Vagina (tissue), 2 donors: ENCODE measurements around the gene PAM16. TPM values are rescaled to one million over a fixed set of nuclear protein-coding genes. Genes with fewer than 3 reads are reported as not detected.

Source experiments
- DNase-seq, 2 donors: peaks; one replicate each; pipeline ENCODE4 v3.0.0-alpha.2; 2017; ENCODE audit errors: extremely low spot score in 2 of 2
- H3K27ac ChIP-seq: fragments of 200-600 bp; sonication (generic); one replicate; pipeline ENCODE4 v1.5.1; 2019
- H3K27me3 ChIP-seq: fragments of 200-600 bp; sonication (generic); one replicate; pipeline ENCODE4 v1.5.1; 2019
- H3K36me3 ChIP-seq, 2 donors: fragments of 200-600 bp; sonication (generic); one replicate each; pipeline ENCODE4 v1.5.1; 2017 to 2019
- H3K4me1 ChIP-seq: fragments of 200-600 bp; sonication (generic); one replicate; pipeline ENCODE4 v1.5.1; 2019
- H3K4me3 ChIP-seq, 2 donors: fragments of 200-600 bp; sonication (generic); 1 replicate in 1 of 2; 2 replicates in 1 of 2; pipeline ENCODE4 v1.5.1; 2016 to 2019
- H3K9me3 ChIP-seq: fragments of 200-600 bp; sonication (generic); one replicate; pipeline ENCODE4 v1.5.1; 2019
- POLR2A ChIP-seq, 2 donors: fragments of 450-650 bp; IDR thresholded peaks; one replicate each; pipeline ENCODE4 v1.6.1; 2017; ENCODE audit warnings: antibody characterized with exemption in 2 of 2, mild to moderate bottlenecking in 2 of 2, moderate library complexity in 2 of 2
- POLR2AphosphoS5 ChIP-seq, 2 donors: sonication (generic); formaldehyde crosslinking; IDR thresholded peaks; one replicate each; pipeline ENCODE4 v1.9.0; 2017; ENCODE audit warnings: antibody characterized with exemption in 2 of 2, mild to moderate bottlenecking in 2 of 2, low read depth in 1 of 2; ENCODE audit not compliant: insufficient read depth in 1 of 2
- intact Hi-C: fragments of 100-400 bp; cut with DNase I; formaldehyde crosslinking; loops from one replicate; pipeline ENCODE4 v1.15.1; 2023
- total RNA-seq: library from RNA; depleted of rRNA; stranded (reverse); fragments of >200 nt; gene quantifications from one replicate; pipeline ENCODE4 v1.2.3, GENCODE V29; 2016
- TF ChIP-seq, protein P1 (sequence below), 3 experiments: fragments of 450-650 bp in 2 of 3; fragments of 200-600 bp in 1 of 3; sonication (generic) in 1 of 3; IDR thresholded peaks; one replicate each; pipeline ENCODE4 v1.5.1; 2017 to 2019; ENCODE audit warnings: antibody characterized with exemption in 3 of 3, mild to moderate bottlenecking in 2 of 3, moderate library complexity in 2 of 3

The PAM16 gene
- total RNA-seq, 1 donor from 2014 or later: 76.1 TPM

DNA sequence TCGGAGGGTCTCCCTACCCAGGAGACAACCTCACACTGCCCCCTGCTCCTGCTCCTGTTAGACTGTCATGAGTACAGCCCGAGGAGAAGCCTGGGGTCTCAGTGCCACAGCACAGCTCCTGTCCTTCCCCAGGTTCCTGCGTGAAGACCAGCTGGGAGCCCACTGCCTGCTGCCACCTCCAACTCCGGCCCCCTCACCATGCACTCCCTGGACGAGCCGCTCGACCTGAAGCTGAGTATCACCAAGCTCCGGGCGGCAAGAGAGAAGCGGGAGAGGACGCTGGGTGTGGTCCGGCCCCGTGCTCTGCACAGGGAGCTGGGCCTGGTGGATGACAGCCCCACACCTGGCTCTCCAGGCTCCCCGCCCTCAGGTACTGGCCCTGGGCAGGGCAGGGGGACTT lies 19.0 kb downstream of the PAM16 start:
- H3K27me3 ChIP-seq: no peaks in the 10 kb centered on the region
- DNase-seq: no peak
- intact Hi-C loops: loop anchor here (10.0 kb wide), 1 partner anchor 127 kb away; no protein-coding TSS in a partner anchor
- H3K4me3 ChIP-seq: no peak overlapping the region
- H3K36me3 ChIP-seq: peaks cover 0 to 28% of the 10 kb centered on the region in 2 donors
- H3K4me1 ChIP-seq: peaks cover 33% of the 10 kb centered on the region
- H3K9me3 ChIP-seq: no peaks in the 10 kb centered on the region
- TF ChIP-seq, protein P1, sequence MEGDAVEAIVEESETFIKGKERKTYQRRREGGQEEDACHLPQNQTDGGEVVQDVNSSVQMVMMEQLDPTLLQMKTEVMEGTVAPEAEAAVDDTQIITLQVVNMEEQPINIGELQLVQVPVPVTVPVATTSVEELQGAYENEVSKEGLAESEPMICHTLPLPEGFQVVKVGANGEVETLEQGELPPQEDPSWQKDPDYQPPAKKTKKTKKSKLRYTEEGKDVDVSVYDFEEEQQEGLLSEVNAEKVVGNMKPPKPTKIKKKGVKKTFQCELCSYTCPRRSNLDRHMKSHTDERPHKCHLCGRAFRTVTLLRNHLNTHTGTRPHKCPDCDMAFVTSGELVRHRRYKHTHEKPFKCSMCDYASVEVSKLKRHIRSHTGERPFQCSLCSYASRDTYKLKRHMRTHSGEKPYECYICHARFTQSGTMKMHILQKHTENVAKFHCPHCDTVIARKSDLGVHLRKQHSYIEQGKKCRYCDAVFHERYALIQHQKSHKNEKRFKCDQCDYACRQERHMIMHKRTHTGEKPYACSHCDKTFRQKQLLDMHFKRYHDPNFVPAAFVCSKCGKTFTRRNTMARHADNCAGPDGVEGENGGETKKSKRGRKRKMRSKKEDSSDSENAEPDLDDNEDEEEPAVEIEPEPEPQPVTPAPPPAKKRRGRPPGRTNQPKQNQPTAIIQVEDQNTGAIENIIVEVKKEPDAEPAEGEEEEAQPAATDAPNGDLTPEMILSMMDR (IDR thresholded peaks at IDR 0.05): no peak
- TF ChIP-seq POLR2AphosphoS5 (IDR thresholded peaks at IDR 0.05; ENCODE audit: insufficient read depth in 1 of 2, low read depth in 1 of 2) (no peak), POLR2A (IDR thresholded peaks at IDR 0.05) (no peak)
- no peak overlapping the region for H3K27ac ChIP-seq

DNA sequence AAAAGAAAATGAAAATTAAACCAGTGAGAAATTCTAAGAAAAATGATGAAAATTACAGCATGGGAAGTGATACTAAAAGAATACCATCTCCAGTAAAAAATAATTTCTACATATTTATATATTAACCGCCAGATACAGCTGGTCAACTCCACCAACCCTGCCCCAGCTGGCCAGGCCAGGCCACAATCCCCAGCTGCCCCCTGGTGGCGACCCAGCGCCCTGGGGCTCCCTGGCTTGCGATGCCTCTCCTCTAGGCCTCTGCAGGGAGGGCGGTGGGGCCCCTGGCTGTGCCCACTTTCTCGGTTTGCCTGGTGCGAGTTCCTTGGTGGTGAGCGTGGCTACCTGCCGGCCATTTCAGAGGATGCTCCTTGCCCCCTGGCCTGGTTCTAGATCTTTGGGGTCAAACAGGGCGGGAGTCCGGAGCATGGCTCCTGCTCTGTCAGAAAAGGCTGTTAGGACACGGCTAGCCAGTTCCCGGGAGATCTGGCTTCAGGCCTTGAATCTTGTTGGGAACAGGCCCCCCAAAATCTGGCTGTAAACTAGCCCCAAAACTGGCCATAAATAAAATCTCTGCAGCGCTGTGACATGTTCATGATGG lies 20.7 kb downstream of the PAM16 start:
- Histone ChIP-seq H3K27me3 (no peaks in the 10 kb centered on the region), H3K9me3 (no peaks in the 10 kb centered on the region), H3K36me3 (peaks cover 0 to 20% of the 10 kb centered on the region in 2 donors), H3K4me3 (no peak overlapping the region), H3K27ac (no peak overlapping the region), H3K4me1 (peaks cover 41% of the 10 kb centered on the region)
- no peak for TF ChIP-seq POLR2A (IDR thresholded peaks at IDR 0.05)
- TF ChIP-seq, protein P1 (IDR thresholded peaks at IDR 0.05): peak; percentile 94 to 98 (median 95)
- TF ChIP-seq POLR2AphosphoS5 (IDR thresholded peaks at IDR 0.05; ENCODE audit: insufficient read depth in 1 of 2, low read depth in 1 of 2): peak in 1 of 2 donors; percentile 41
- intact Hi-C loops: loop anchor here (2.0 to 10.0 kb wide), 2 partner anchors 42 to 126 kb away; no protein-coding TSS in a partner anchor
- DNase-seq: no peak

DNA sequence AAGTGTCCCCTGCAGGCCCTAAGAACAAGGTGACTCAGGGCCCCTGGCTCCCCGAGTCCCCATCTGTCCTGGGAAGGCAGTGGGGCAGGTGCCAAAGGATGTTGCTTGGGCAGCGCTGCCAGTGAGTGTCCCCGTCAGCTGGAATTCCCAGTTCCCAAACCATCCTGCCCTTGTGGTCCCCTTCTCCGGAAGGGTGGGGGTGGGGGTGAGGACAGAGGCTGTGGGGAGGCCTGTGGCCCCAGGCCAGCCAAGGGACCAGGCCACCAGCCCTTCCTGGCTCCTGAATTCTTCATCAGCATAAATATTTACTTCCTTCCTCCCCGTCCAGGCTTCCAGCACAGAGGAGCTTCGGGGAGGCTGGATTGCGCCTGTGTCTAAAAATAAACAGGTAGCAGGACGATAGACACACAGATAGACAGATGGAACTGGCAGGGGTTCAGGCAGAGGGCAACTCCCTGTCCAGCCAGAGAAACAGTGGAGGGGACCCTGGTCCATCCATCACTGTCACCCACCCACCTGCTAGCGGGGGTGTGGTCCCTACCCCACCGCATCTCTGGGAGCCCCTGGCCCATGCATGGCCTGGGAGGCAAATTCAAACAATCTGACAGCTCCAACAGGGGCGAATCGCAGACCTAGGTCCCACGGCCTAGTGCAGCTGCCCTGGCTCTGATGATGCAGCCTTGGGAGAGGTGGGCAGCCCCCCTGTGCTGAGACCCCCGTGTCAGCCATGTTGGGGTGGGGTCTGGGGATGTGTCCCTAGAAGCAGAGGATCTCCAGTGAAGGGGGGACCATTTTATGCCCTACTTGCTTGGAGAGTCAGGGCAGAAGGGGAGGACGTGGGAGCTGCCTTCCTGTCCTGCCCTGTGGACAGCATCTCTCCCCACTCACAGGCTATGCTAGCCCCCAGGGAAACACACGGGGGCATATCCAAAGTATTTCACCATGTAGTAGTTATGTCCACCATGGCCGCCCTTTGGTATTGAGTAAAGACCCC lies 22.0 kb downstream of the PAM16 start:
- Histone ChIP-seq H3K4me3 (peak overlapping the region; percentile 57 to 60), H3K27me3 (no peaks in the 10 kb centered on the region), H3K27ac (peak overlapping the region; percentile 93), H3K4me1 (peaks cover 54% of the 10 kb centered on the region), H3K9me3 (no peaks in the 10 kb centered on the region), H3K36me3 (peaks cover 0 to 10% of the 10 kb centered on the region in 2 donors)
- TF ChIP-seq, protein P1 (IDR thresholded peaks at IDR 0.05): no peak
- TF ChIP-seq POLR2AphosphoS5 (IDR thresholded peaks at IDR 0.05; ENCODE audit: insufficient read depth in 1 of 2, low read depth in 1 of 2): no peak
- TF ChIP-seq POLR2A (IDR thresholded peaks at IDR 0.05): no peak
- intact Hi-C loops: no loop called here
- DNase-seq: no peak

DNA sequence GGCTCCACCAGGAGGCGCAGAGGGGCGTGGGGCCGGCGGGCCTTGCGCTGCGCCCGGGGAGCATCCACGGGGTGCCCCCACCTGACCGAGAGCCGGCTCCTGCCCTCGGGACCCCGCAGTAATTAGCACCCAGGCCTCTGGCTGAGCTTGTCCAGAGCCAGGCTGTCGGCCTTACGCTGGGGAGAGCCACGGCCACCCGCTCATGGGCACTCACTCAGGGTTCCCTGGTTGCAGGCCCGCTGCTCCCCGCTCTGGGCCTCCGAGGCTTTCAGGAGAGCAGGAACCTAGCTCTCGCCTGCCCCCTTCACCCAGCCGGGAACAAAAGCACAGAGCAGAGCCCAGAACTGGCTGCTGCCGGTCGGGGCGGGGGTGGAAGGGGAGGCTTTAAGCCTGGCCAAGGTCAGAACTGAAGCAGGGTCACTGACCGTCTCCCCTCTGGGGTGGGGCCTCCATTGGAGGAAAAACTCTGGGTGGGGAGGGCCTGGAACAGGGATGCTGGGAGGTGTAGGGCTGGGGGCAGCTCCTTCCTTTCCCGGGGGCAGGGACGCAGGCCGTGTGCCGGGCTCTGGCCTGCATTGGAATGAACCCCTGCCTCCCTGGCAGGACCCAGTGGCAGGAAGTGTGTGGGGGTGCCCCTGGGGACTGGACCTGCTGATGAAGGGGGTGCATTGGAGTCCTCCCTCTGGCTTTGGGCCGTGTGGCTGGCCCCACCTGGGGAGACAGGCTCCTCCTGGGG lies 22.9 kb downstream of the PAM16 start:
- no peaks in the 10 kb centered on the region for H3K27me3 ChIP-seq
- peaks cover 0 to 10% of the 10 kb centered on the region in 2 donors for H3K36me3 ChIP-seq
- H3K4me3 ChIP-seq: peak overlapping the region; percentile 57 to 60
- peak overlapping the region; percentile 93 for H3K27ac ChIP-seq
- intact Hi-C loops: no loop called here
- H3K9me3 ChIP-seq: no peaks in the 10 kb centered on the region
- TF ChIP-seq, protein P1 (IDR thresholded peaks at IDR 0.05): peak in 2 of 3 experiments; percentile 12 to 48
- peak in 1 of 2 donors; percentile 63 for TF ChIP-seq POLR2AphosphoS5 (IDR thresholded peaks at IDR 0.05; ENCODE audit: insufficient read depth in 1 of 2, low read depth in 1 of 2)
- no peak for TF ChIP-seq POLR2A (IDR thresholded peaks at IDR 0.05)
- peaks cover 63% of the 10 kb centered on the region for H3K4me1 ChIP-seq
- no peak for DNase-seq
